Esophagus squamous epithelium (tissue), 5 donors: ENCODE results near the gene FAM169A. TPM values are rescaled to one million over a fixed set of nuclear protein-coding genes. Genes with fewer than 3 reads are reported as not detected.
"Not testable (repeated sequence)": the region's sequence is repeated elsewhere in the genome, so short reads cannot be mapped to it uniquely, and the experiment has no call there.

Experiments
- DNase-seq: peaks from one replicate; lab custom pipeline; 2025; lab: John Stamatoyannopoulos, UW
- H3K27ac ChIP-seq, 4 donors: fragments of 200-600 bp; sonication (generic); one replicate each; pipeline ENCODE4 v1.5.1; 2016 to 2019; ENCODE audit warnings: mild to moderate bottlenecking in 1 of 4
- H3K27me3 ChIP-seq, 4 donors: fragments of 200-600 bp; sonication (generic); 1 replicate in 3 of 4; 2 replicates in 1 of 4; pipeline versions ENCODE4 v1.5.1 to v1.6.0; 2017 to 2021; ENCODE audit warnings: antibody characterized with exemption in 1 of 4
- H3K36me3 ChIP-seq, 3 donors: fragments of 200-600 bp; sonication (generic); one replicate each; pipeline ENCODE4 v1.5.1; 2016 to 2019
- H3K4me1 ChIP-seq, 3 donors: fragments of 200-600 bp; sonication (generic); one replicate each; pipeline ENCODE4 v1.5.1; 2017 to 2019
- H3K4me3 ChIP-seq, 4 donors: fragments of 200-600 bp; sonication (generic); 1 replicate in 3 of 4; 2 replicates in 1 of 4; pipeline ENCODE4 v1.5.1; 2016 to 2019; ENCODE audit warnings: mild to moderate bottlenecking in 2 of 4, moderate library complexity in 1 of 4
- H3K9me3 ChIP-seq, 3 donors: fragments of 200-600 bp; sonication (generic); one replicate each; pipeline ENCODE4 v1.5.1; 2016 to 2019
- CTCF ChIP-seq, 6 experiments: fragments of 450-650 bp in 4 of 6; fragments of 200-600 bp in 2 of 6; sonication (generic) in 2 of 6; IDR thresholded peaks; one replicate each; pipeline ENCODE4 v1.5.1; 2016 to 2019; ENCODE audit warnings: antibody characterized with exemption in 6 of 6, mild to moderate bottlenecking in 4 of 6, moderate library complexity in 4 of 6
- POLR2A ChIP-seq, 4 donors: fragments of 450-650 bp; IDR thresholded peaks; one replicate each; pipeline ENCODE4 v1.6.1; 2017; ENCODE audit warnings: antibody characterized with exemption in 4 of 4, mild to moderate bottlenecking in 4 of 4, moderate library complexity in 3 of 4
- WGBS, 2 donors: methylation state at CpG; one replicate each; pipeline ENCODE4 v1.1.5; 2018; 5-methylcytosine and 5-hydroxymethylcytosine counted together
- intact Hi-C: fragments of 100-400 bp; cut with DNase I; formaldehyde crosslinking; loops from one replicate; pipeline ENCODE4 v1.15.0; 2022
- small RNA-seq, 4 donors: library from RNA; depleted of rRNA; stranded (forward); fragments of <200 nt; gene quantifications; one replicate each; pipeline ENCODE3, GENCODE V24; 2016
- total RNA-seq, 4 donors: library from RNA; depleted of rRNA; stranded (reverse); fragments of >200 nt; gene quantifications; one replicate each; pipeline ENCODE4 v1.1.0, GENCODE V29; 2016
- donor health status: DM: yes; HTN: yes; CAD: no.

FAM169A gene
- total RNA-seq, 4 donors from 2014 or later, result 0.30 to 5.8 (median 3.1) TPM

DNA sequence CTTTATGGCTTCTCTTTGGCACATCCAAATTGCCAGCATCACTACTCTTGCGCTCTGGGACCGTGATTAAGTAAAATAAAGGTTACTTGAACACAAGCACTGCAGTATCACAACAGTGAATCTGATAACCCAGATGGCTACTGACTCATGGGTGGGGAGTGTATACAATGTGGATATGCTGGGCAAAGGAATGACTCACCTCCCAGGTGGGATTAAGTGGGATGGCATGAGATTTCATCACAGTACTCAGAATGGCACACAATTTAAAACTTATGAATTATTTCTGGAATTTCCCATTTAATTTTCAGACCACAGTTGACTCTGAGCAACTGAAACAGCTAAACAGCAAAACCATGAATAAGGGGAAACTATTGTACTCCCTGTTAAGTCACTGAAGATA is 103.6 kb downstream of the FAM169A start:
- no peaks in the 10 kb centered on the region for H3K9me3 ChIP-seq
- intact Hi-C loops, result no loop called here
- no peaks in the 10 kb centered on the region for H3K27me3 ChIP-seq
- WGBS, 2 donors, result 33 to 75% methylated on average over 1 to 2 of the region's 2 CpGs
- H3K27ac ChIP-seq, result no peak overlapping the region
- peaks cover 0 to 50% (median 5%) of the 10 kb centered on the region in 3 donors for H3K36me3 ChIP-seq
- no peak overlapping the region for H3K4me3 ChIP-seq
- DNase-seq, result no peak
- no peak for TF ChIP-seq CTCF (IDR thresholded peaks at IDR 0.05)
- no peak for TF ChIP-seq POLR2A (IDR thresholded peaks at IDR 0.05)
- peaks cover 11 to 57% (median 17%) of the 10 kb centered on the region in 3 donors for H3K4me1 ChIP-seq

GRCh38 chr5:74761241-74761640 is 104.9 kb downstream of the FAM169A start:
- no peak for TF ChIP-seq POLR2A (IDR thresholded peaks at IDR 0.05)
- TF ChIP-seq CTCF (IDR thresholded peaks at IDR 0.05), result no peak
- intact Hi-C loops, result no loop called here
- peaks cover 10 to 56% (median 17%) of the 10 kb centered on the region in 3 donors for H3K4me1 ChIP-seq
- H3K9me3 ChIP-seq, result peaks cover 0 to 2% (median 0%) of the 10 kb centered on the region in 3 donors
- H3K36me3 ChIP-seq, result peaks cover 0 to 63% (median 5%) of the 10 kb centered on the region in 3 donors
- H3K27me3 ChIP-seq, result no peaks in the 10 kb centered on the region
- H3K4me3 ChIP-seq, result no peak overlapping the region
- DNase-seq, result no peak
- WGBS, 2 donors, result 55 to 65% methylated on average over 1 of the region's 1 CpG
- H3K27ac ChIP-seq, result no peak overlapping the region

DNA sequence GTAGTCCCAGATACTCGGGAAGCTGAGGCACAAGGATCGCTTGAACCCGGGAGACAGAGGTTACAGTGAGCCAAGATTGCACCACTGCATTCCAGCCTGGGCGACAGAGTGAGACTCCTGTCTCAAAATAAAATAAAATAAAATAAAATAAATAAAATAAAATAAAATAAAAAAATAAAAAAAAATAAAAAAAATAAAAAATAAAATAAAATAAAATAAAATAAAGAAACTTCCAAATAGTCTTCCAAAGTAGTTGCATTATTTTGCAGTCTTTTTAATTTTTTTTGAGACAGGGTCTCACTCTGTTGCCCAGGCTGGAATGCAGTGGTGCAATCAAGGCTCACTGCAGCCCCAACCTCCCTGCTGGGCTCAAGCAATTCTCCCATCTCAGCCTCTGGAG is 117.4 kb downstream of the FAM169A start:
- DNase-seq, H3K27me3 ChIP-seq, H3K9me3 ChIP-seq, H3K4me3 ChIP-seq, H3K27ac ChIP-seq, intact Hi-C loops, H3K4me1 ChIP-seq: not testable (repeated sequence)
- 100% methylated on average over 4 of the region's 4 CpGs for WGBS, 2 donors
- H3K36me3 ChIP-seq, result peaks cover 6 to 97% (median 8%) of the 10 kb centered on the region in 3 donors

- intact Hi-C loops, result no loop called here
- TF ChIP-seq POLR2A (IDR thresholded peaks at IDR 0.05), result no peak
- no peak for TF ChIP-seq CTCF (IDR thresholded peaks at IDR 0.05)
- DNase-seq, result no peak
- no peaks in the 10 kb centered on the region for H3K27me3 ChIP-seq
- no peak overlapping the region for H3K4me3 ChIP-seq
- no peaks in the 10 kb centered on the region for H3K9me3 ChIP-seq
- H3K36me3 ChIP-seq, result peaks cover 3 to 95% (median 3%) of the 10 kb centered on the region in 3 donors
- 93 to 95% methylated on average over 4 of the region's 4 CpGs for WGBS, 2 donors
- no peak overlapping the region for H3K27ac ChIP-seq
- H3K4me1 ChIP-seq, result no peaks in the 10 kb centered on the region
Observed at GRCh38 chr5:74738406-74738805, 127.8 kb downstream of the FAM169A start.

DNA sequence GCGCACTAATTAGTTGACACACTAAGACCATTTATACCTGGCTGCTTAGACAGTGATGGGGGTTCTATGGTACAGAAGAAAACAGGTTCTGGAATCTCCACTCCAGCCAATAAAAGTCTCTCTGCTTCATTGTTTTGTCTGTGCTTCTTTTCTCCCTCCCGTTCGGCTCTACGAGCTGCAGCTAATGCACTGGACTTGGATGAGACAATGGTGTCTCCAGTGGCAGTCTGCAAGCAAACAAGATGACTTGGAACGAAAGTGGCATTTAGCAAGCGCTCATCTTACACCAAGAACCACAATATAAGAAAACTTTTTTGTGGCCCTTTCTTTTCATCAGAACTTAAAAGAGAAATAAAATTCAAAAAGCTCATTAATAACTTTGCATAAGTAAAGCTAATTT is 129.4 kb downstream of the FAM169A start:
- H3K36me3 ChIP-seq, result peaks cover 3 to 95% (median 3%) of the 10 kb centered on the region in 3 donors
- no peaks in the 10 kb centered on the region for H3K27me3 ChIP-seq
- DNase-seq, result no peak
- no peak for TF ChIP-seq POLR2A (IDR thresholded peaks at IDR 0.05)
- TF ChIP-seq CTCF (IDR thresholded peaks at IDR 0.05), result no peak
- H3K4me1 ChIP-seq, result no peaks in the 10 kb centered on the region
- no peaks in the 10 kb centered on the region for H3K9me3 ChIP-seq
- intact Hi-C loops, result no loop called here
- WGBS, 2 donors, result 92 to 94% methylated on average over 6 of the region's 6 CpGs
- H3K27ac ChIP-seq, result no peak overlapping the region
- no peak overlapping the region for H3K4me3 ChIP-seq

Small RNA genes lying within 50 kb of the gene (small RNA-seq; reads per million reads assigned to genes)
- gene RF00561, result 0 reads per million in 4 donors

Other genes starting within 250 kb of the FAM169A start
- gene ENC1, start 225.7 kb downstream of the FAM169A start, total RNA-seq, result 1 to 10 TPM; 3.8 to 6.4 (median 3.9) TPM
- gene HEXB, start 181.2 kb downstream of the FAM169A start, total RNA-seq, result 10 to 100 TPM; 26.7 to 76.4 (median 62.1) TPM
- gene GFM2, start 99.3 kb downstream of the FAM169A start, total RNA-seq, result 10 to 100 TPM; 10.2 to 26.4 (median 19.6) TPM
- gene NSA2, start 99.1 kb downstream of the FAM169A start, total RNA-seq, result 100 to 1,000 TPM in 1 of 4 donors, 10 to 100 TPM in 3; 49.8 to 119 (median 82.7) TPM
- gene GCNT4, start 186.2 kb upstream of the FAM169A start, total RNA-seq, result 1 to 10 TPM; 1.4 to 2.3 (median 1.7) TPM